Ishikawa (cell line): ENCODE measurements around the gene CRYGN.

Source experiments
- CEBPB ChIP-seq: IDR thresholded peaks from 2 replicates; pipeline ENCODE4 v1.6.1; 2012
- CREB1 ChIP-seq: IDR thresholded peaks from 2 replicates; pipeline ENCODE4 v1.6.1; 2012; ENCODE audit warnings: low read depth
- EGR1 ChIP-seq: IDR thresholded peaks from 2 replicates; pipeline ENCODE4 v1.6.1; 2012
- EP300 ChIP-seq: IDR thresholded peaks from 2 replicates; pipeline ENCODE4 v1.6.1; 2012; ENCODE audit warnings: borderline replicate concordance
- FOXM1 ChIP-seq: IDR thresholded peaks from 2 replicates; pipeline ENCODE4 v1.6.1; 2012; ENCODE audit warnings: low read depth, borderline replicate concordance
- NFIC ChIP-seq: IDR thresholded peaks from 2 replicates; pipeline ENCODE4 v1.6.1; 2012
- RAD21 ChIP-seq: IDR thresholded peaks from 2 replicates; pipeline ENCODE4 v1.6.1; 2012; ENCODE audit warnings: low read depth
- TAF1 ChIP-seq: IDR thresholded peaks from 2 replicates; pipeline ENCODE4 v1.6.1; 2012; ENCODE audit warnings: low read depth, mild to moderate bottlenecking
- TCF12 ChIP-seq: IDR thresholded peaks from 2 replicates; pipeline ENCODE4 v1.6.1; 2012; ENCODE audit warnings: low read depth
- TEAD4 ChIP-seq: IDR thresholded peaks from 2 replicates; pipeline ENCODE4 v1.6.1; 2012
- YY1 ChIP-seq: IDR thresholded peaks from 2 replicates; pipeline ENCODE4 v1.6.1; 2012; ENCODE audit warnings: low read depth
- ZBTB7A ChIP-seq: IDR thresholded peaks from 2 replicates; pipeline ENCODE4 v1.6.1; 2012; ENCODE audit warnings: low read depth
- TF ChIP-seq, protein P1 (sequence below): IDR thresholded peaks from 2 replicates; pipeline ENCODE4 v1.6.1; 2012
- TF ChIP-seq, protein P2 (sequence below): IDR thresholded peaks from 2 replicates; pipeline ENCODE4 v1.6.1; 2012
- TF ChIP-seq, protein P3 (sequence below): IDR thresholded peaks from 2 replicates; pipeline ENCODE4 v1.6.1; 2012; ENCODE audit warnings: low read depth, mild to moderate bottlenecking

CRYGN gene, protein sequence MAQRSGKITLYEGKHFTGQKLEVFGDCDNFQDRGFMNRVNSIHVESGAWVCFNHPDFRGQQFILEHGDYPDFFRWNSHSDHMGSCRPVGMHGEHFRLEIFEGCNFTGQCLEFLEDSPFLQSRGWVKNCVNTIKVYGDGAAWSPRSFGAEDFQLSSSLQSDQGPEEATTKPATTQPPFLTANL

DNA sequence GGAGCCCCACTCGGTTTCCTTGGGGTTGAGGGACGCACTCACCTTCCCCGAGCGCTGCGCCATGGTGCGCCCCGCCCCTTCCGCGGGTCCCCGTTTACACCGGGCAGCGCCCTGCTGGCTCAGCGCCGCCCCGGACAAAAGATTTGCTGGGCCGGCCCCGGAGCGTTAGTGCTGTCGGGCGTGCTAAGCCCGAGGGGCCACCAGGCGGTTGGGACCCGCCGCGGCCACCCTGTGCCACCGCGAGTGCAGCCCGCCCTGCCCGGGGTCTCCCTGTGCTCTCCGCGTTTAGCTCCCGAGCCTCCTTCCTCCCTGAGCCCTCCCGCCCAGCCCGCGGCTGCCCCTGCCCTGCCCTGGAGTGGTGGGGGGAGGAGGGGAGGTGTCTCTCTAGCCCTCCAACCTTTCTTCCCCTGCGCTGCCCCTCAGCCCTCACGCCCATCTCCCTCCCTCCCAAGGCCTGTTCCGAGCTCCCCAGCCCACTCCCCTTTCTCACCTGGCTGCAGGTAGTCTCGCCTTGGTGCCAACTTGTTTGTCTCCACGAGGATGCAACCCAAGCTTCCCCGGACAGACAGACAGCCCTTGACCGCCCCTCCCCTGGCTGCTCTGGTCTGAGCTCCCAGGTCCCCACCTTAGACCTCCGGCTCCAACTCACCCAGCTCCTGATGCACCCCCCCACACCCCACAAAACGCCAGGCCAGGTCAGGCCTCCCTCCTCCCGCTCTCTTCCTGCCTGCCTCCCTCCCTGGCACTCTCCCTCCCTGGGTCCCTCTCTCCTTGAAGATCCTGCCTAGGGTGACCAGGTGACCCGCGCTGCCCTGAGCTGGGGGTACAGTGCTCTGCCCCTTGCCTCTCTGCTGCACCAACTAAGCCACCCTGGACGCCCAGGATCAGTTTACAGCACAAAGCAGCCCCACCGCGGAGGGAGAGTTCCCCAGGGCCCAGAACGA, at the start of gene CRYGN:
TSS of gene CRYGN (minus strand) at position 287 of the 944 bp plus-strand sequence. CDS start at position 63, 224 bp downstream.
- TF ChIP-seq NFIC (no peak), ZBTB7A (no peak), CEBPB (no peak), RAD21 (no peak), YY1 (no peak), EGR1 (no peak), EP300 (no peak), CREB1 (no peak), TAF1 (no peak), FOXM1 (no peak), TEAD4 (no peak)
- TF ChIP-seq, protein P1, sequence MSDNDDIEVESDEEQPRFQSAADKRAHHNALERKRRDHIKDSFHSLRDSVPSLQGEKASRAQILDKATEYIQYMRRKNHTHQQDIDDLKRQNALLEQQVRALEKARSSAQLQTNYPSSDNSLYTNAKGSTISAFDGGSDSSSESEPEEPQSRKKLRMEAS = no peak
- TF ChIP-seq, protein P2, sequence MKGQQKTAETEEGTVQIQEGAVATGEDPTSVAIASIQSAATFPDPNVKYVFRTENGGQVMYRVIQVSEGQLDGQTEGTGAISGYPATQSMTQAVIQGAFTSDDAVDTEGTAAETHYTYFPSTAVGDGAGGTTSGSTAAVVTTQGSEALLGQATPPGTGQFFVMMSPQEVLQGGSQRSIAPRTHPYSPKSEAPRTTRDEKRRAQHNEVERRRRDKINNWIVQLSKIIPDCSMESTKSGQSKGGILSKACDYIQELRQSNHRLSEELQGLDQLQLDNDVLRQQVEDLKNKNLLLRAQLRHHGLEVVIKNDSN = no peak

DNA sequence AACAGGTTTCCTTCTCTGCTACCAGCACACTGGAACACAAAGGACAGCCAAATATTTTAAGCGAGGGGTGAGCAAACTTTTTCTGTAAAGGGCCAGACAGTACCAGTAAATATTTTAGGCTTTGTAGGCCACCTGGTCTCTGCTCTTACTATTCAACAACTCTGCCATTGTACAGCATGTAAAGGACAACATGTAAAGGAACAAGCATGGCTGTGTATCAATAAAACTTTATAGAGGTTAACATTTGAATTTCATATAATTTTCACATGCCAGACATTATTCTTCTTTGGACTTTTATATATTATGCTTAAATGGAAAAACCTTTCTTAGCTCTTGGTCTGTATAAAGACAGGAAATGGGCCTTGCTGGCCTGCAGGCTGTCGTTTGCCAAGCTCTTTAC, 49.6 kb upstream of the CRYGN start:
- TF ChIP-seq, protein P2 = no peak
- no peak for TF ChIP-seq TEAD4
- TF ChIP-seq EGR1 = no peak
- no peak for TF ChIP-seq FOXM1
- TF ChIP-seq NFIC = no peak
- TF ChIP-seq YY1 = no peak
- TF ChIP-seq RAD21 = no peak
- no peak for TF ChIP-seq CEBPB
- TF ChIP-seq ZBTB7A = no peak
- TF ChIP-seq EP300 = no peak
- TF ChIP-seq, protein P3, sequence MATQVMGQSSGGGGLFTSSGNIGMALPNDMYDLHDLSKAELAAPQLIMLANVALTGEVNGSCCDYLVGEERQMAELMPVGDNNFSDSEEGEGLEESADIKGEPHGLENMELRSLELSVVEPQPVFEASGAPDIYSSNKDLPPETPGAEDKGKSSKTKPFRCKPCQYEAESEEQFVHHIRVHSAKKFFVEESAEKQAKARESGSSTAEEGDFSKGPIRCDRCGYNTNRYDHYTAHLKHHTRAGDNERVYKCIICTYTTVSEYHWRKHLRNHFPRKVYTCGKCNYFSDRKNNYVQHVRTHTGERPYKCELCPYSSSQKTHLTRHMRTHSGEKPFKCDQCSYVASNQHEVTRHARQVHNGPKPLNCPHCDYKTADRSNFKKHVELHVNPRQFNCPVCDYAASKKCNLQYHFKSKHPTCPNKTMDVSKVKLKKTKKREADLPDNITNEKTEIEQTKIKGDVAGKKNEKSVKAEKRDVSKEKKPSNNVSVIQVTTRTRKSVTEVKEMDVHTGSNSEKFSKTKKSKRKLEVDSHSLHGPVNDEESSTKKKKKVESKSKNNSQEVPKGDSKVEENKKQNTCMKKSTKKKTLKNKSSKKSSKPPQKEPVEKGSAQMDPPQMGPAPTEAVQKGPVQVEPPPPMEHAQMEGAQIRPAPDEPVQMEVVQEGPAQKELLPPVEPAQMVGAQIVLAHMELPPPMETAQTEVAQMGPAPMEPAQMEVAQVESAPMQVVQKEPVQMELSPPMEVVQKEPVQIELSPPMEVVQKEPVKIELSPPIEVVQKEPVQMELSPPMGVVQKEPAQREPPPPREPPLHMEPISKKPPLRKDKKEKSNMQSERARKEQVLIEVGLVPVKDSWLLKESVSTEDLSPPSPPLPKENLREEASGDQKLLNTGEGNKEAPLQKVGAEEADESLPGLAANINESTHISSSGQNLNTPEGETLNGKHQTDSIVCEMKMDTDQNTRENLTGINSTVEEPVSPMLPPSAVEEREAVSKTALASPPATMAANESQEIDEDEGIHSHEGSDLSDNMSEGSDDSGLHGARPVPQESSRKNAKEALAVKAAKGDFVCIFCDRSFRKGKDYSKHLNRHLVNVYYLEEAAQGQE = no peak
- TF ChIP-seq, protein P1 = no peak

DNA sequence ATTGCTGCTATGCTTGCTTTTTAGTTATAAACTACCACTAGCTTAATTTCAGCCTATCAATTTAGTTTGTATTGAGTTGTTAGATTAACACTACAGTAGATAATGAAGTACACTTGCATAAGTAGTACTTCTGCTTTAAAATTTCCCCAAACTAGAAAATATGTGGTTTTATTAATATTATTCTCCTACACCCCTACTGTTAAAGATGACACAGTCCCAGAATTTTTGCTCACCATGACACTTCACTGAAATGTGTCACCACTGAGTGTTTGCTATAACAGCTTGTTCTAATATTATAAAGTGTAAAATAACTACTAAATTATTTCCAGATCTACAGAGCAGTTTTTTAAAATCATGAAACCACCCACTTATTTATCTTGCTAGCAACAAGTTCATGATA, 48.2 kb upstream of the CRYGN start:
- TF ChIP-seq, protein P3 = no peak
- no peak for TF ChIP-seq CREB1
- no peak for TF ChIP-seq TAF1
- TF ChIP-seq NFIC = no peak
- no peak for TF ChIP-seq YY1
- TF ChIP-seq, protein P1 = no peak
- TF ChIP-seq EGR1 = no peak
- no peak for TF ChIP-seq TCF12
- no peak for TF ChIP-seq EP300
- TF ChIP-seq CEBPB = no peak
- TF ChIP-seq FOXM1 = no peak
- TF ChIP-seq, protein P2 = no peak
- no peak for TF ChIP-seq RAD21
- no peak for TF ChIP-seq ZBTB7A

DNA sequence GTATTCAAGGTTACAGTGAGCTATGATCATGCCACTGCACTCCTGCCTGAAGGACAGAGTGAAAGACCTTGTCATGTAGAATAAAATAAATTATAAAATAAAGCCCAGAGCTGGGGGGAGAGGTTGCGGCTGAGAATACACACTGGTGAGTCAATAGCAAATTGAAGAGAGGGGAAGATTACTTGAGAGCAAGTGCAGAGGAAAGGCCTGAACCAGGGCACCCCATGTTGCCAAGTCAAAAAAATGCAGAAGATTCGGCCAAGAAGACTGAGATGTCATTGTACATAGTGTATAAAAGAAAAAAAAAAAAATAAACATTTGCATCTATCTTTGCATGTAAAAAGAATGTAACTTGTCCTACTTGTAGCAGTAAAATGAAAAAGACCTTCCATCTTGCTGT, 47.3 kb upstream of the CRYGN start:
- no peak for TF ChIP-seq TCF12
- TF ChIP-seq, protein P3 = no peak
- TF ChIP-seq CREB1 = no peak
- TF ChIP-seq FOXM1 = no peak
- TF ChIP-seq TAF1 = no peak
- no peak for TF ChIP-seq RAD21
- TF ChIP-seq, protein P2 = no peak
- no peak for TF ChIP-seq CEBPB
- TF ChIP-seq, protein P1 = no peak
- no peak for TF ChIP-seq TEAD4
- TF ChIP-seq EP300 = no peak
- no peak for TF ChIP-seq EGR1
- TF ChIP-seq YY1 = no peak
- TF ChIP-seq NFIC = no peak
- TF ChIP-seq ZBTB7A = no peak
